HG03469 (cell line): Measurements from ENCODE around the gene B3GNT2.
"Not testable (repeated sequence)": the region's sequence is repeated elsewhere in the genome, so short reads cannot be mapped to it uniquely, and the experiment has no call there.

Experiments used
- ATAC-seq: cut with Tn5 transposase; IDR thresholded peaks from one replicate; pipeline ENCODE4 v1.9.1; 2021; ENCODE audit warnings: mild to moderate bottlenecking, moderate library complexity, moderate number of reproducible peaks; ENCODE audit not compliant: unreplicated experiment

The B3GNT2 gene

GRCh38 chr2:62184512-62185230, 11.2 kb upstream of the B3GNT2 start:
- ATAC-seq: no peak

DNA sequence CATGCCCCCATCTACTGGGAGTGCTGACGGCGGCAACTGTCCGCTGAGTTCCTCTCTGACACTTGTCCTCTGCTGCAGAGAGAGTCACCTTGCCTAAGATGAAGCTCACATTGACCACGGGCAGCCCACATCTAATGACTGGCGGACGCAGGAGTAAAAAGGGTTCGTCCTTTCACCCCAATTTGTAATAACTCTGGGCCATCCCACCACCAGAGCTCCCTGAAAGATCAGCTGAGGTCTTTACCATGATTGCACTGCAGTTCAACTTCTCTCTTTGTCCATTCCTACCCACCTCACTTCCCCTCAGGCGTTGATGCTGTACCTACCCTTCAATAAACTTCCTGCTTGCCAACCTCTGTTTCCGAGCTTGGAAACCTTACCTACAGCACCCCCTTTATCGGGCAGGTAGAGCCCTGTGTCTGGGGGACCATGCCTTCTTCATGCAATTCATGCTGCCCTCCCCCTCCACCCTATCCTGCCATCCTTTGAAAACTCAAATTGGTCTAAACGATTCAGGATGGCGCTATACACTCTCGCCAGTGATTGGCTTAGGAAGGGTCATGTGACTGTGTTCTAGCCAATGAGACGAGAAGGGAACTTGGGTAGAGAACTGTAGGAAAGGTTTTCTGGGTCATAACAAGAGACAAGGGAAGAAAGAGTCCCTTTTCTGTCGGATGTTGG, 10.3 kb upstream of the B3GNT2 start:
- no peak for ATAC-seq

GRCh38 chr2:62186156-62186905, 9.6 kb upstream of the B3GNT2 start:
- ATAC-seq: no peak

GRCh38 chr2:62187246-62187645, 8.7 kb upstream of the B3GNT2 start:
- no peak for ATAC-seq

DNA sequence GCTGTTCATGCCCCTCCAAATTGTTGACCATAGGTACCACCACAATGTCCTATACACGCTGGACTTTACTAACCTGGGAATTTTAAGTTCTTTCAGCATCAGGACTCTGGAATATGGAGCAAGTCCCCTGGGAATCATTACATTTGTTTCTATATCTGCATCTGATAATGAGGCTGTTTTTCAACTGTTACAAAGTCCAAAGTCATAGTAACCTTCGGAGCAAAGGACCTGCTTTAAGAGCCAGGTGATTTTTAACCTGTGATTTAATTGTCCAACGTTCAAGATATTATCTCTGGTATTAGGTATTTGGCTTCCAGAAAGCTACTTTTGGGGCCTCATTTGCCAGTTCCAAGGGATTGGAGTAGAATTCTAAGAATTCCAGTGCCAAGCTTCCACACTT, 7.5 kb upstream of the B3GNT2 start:
- ATAC-seq: no peak

GRCh38 chr2:62189196-62189595, 6.7 kb upstream of the B3GNT2 start:
- ATAC-seq: no peak

- no peak for ATAC-seq
Measured at GRCh38 chr2:62192811-62193210, 3.1 kb upstream of the B3GNT2 start.

DNA sequence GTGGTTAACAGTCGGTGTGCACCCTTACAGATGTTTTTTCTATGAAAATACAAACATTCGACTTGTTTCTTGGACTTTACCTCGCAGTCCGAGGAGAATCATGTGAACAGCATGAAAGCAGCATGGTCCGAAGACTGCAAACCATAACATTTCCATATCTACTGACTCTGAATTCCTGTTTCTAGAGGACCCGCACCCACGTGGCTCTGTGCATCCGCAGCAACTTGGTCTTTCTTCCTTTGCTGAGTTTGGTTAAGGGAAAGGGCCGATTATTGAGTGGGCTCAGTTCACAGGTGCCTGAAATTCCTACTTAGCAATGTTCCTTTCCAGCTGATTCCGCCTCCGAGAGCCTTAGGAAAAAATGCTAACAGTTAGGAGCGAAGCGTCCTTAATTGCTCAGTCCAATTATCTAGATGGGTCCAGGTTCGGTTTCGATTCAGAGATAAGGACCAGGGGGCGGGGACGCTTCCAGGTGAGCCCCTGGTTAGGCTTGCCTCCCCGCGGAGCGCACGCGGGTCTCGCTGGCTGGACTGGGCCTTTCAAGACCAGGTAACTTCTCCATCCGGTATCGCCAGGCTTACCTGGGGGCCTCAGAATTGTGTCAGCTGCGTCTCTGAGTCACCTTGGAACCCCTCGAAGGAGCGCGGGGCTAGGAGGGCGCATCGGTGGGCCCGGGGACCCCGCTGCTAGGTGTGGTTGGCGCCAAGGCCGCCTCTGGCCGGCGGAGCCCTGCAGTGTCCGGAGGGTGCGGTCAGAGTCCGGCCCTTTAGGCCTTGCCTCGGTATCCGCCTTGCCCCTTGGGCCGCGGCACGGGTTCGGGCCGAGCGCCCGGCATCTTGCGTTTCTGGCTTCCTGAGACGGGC, 1.1 kb upstream of the B3GNT2 start:
- ATAC-seq: no peak

DNA sequence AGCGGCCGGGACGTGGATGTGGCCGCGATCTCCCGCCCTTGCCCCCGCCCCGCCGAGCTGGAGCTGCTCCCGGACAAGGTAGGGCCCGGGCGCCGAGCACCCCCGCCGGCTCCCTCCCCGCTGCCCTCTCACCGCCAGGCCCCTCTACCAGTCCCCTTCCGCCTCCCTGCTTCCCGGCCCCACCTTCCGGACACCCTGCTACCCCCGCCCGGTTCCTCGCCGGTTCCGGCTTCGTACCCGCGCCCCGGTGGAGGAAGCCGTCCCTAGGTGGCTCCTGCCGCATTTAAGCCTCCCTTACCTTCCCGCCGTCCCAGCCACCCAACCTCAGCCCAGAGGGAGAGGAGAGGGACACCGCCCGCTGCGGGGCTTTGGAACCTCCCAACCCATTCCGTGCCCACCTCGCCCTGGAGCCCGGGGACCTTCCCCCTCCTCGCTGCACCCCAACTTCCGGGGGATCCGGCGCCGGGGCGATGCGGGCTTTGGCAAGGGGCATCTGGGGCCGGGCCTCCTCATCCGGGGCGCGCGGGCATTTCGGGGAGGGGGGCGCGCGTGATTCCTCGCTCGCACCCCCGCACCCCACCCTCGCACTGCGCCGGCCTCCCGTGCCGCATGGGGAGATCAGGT, 475 bp downstream of the B3GNT2 start:
- ATAC-seq: no peak

DNA sequence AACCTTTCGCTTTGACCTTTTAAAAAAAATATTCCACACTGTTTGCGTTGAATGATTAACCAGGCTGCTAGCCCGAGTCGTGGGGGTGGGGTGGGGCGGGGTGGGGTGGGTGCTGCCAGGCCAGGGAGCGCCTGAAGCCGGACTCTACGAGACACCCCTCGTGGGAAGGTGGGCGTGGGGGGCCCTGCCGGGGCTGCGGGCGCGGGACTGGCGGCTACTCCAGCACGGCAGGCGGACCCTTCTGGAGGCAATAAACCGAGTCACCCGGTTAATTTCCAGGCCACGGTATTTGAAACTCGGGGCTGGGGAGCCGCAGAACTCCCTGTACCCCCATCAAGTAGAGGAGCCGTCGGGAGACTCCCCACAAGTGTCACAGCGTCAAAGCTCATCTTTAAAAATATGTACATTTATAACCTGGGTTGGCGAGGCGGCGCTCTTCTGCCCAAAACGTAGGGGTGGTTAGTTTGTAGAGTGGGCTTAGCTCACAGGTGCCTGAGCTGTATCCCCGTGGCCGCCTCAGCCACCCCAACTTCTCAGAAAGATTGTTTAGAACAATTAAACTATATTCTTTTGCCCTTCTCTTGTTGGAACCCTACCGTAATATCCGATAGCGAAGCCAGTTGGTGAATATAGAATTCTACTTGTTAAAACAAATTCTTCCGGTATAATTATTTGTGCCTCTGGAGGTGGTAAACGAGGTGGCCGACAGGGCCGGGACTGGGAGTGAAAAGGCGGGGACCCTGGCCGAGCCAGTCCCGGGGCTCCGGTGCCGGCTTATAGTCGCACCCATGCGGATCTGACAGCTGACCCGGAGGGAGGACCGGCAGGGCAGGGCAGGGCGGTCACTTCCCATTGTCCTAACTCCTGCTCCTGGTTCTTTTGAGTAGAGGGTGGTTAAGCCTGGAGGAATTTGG, 1.4 kb downstream of the B3GNT2 start:
- no peak for ATAC-seq

- ATAC-seq: no peak
Measured at GRCh38 chr2:62197925-62198633, 2.2 kb downstream of the B3GNT2 start.

- ATAC-seq: not testable (repeated sequence)
Measured at GRCh38 chr2:62198854-62199253, 2.9 kb downstream of the B3GNT2 start.

- no peak for ATAC-seq
Measured at GRCh38 chr2:62199392-62200125, 3.6 kb downstream of the B3GNT2 start.

DNA sequence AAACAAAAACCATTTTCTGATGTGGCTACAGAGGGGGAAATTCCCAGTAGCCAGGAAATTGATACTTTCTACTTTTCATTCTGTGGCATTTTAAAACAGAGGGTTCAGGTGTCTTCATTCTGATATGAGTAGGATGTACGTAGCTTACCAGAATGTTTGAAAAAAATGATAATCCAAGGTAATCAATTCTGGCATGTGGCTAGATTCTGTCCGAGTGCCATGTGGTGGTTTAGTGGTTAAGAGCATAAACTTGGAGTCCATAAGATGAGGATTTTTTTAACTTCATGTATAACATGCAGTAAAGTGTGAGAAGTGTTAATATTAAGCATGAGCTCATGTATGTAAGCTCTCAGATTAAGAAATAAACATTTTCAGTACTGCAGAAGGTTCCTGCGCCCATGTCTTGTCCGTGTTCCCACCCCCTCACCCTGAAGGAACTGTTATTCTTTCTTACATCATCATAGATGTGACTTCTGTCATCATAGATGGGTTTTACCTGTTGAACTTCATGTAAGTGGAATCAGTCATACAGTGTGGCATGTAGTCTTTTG, 4.5 kb downstream of the B3GNT2 start:
- ATAC-seq: no peak

DNA sequence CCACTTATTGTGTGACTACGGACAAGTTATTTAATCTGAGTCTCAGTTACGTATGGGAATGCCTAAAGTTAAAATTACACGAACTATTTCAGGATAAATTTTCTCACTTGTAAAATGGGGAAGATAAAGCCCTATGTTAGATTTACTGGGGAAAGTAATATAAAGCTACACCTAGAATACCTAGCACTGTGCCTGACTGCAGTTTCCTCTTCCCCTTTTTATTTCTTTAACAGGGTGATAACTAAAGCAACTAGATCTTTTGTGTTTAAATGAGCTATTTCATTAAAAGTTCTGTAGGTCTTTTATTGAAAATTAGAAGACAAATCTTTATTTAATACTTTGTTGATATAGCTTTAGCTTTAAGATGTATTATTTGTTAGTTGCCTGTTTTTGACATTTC, 5.0 kb downstream of the B3GNT2 start:
- ATAC-seq: no peak

GRCh38 chr2:62201307-62201706, 5.4 kb downstream of the B3GNT2 start:
- ATAC-seq: no peak

DNA sequence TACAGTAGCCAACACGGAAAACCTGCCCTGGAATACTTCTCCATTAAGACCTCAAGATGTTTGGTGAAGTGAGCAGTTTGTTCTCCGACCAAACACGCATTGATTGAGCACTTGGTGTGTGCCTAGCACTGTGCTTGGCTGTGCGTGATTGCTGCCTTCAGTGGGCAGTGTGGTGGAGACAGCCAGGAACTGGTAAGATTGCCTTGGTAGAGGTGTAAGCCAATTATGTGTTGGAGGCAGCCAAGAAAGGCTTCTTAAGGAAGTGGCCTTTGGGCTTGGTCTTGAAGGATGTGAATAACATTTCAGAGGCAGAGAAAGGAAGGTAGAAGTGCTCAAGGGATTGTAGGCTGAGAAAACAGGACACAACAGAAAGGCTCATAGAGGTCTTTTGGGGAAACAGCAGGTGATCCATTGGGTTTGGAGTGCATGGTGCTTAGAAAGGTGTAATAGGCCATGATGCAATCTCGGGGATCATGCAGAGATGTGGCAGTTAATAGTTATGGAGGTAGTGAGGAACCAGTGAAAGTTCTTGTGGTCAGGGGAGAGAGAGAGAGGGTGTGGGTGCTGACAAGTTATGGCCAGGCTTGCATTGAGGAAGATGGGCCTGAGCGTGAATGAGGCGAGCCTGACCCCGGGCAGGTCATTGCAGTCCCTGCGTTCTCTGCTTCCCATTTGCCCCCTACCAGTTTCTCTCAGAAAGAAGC, 6.3 kb downstream of the B3GNT2 start:
- no peak for ATAC-seq
